ENCODE measurements around the gene PLXNC1. TPM values are rescaled to one million over a fixed set of nuclear protein-coding genes. Genes with fewer than 3 reads are reported as not detected.

The PLXNC1 gene
- total and polyA plus RNA-seq, 2 donors (not counting 1 experiment from before 2014, with no cell fraction given) = 15.1 to 86.9 TPM

GRCh38 chr12:94242901-94243300, 94.5 kb downstream of the PLXNC1 start:
- no peak overlapping the region for H3K27ac ChIP-seq (ENCODE audit: insufficient read depth, low read length)
- H3K36me3 ChIP-seq (ENCODE audit: control insufficient read depth, insufficient read depth, low read length) = no peaks in the 10 kb centered on the region
- no peaks in the 10 kb centered on the region for H3K9me3 ChIP-seq (ENCODE audit: control insufficient read depth, insufficient read depth, low read depth, low read length)
- H3K27me3 ChIP-seq (ENCODE audit: control insufficient read depth, insufficient read depth, low read length) = peaks cover 16% of the 10 kb centered on the region
- no peak overlapping the region for H3K9ac ChIP-seq (ENCODE audit: insufficient read depth, low read length)
- H4K20me1 ChIP-seq (ENCODE audit: control insufficient read depth, extremely low read depth, insufficient read depth, low read length) = no peaks in the 10 kb centered on the region
- no peak for TF ChIP-seq EZH2 (IDR thresholded peaks at IDR 0.05; ENCODE audit: low read length, missing control alignments)
- no peak for TF ChIP-seq CTCF (conservative IDR thresholded peaks at IDR 0.05 in 1 of 2, IDR thresholded peaks at IDR 0.05 in 1 of 2; ENCODE audit: low read depth in 1 of 2, low read length in 2 of 2)
- H3K4me2 ChIP-seq (ENCODE audit: extremely low read depth, insufficient read depth, low read length) = no peak overlapping the region
- H3K4me3 ChIP-seq (replicated peaks in 1 of 4; ENCODE audit: control extremely low read depth in 1 of 4, insufficient read depth in 1 of 4, low read depth in 3 of 4, low read length in 4 of 4) = no peak overlapping the region
- no peaks in the 10 kb centered on the region for H3K79me2 ChIP-seq (ENCODE audit: control insufficient read depth, insufficient read depth, low read length)
- H2AFZ ChIP-seq (ENCODE audit: low read length) = no peak overlapping the region
- no peaks in the 10 kb centered on the region for H3K4me1 ChIP-seq (ENCODE audit: control insufficient read depth, extremely low read depth, insufficient read depth, low read length)
- DNase-seq (ENCODE audit: low read depth in 2 of 2) = no peak

- no peaks in the 10 kb centered on the region for H3K4me1 ChIP-seq (ENCODE audit: control insufficient read depth, extremely low read depth, insufficient read depth, low read length)
- TF ChIP-seq EZH2 (IDR thresholded peaks at IDR 0.05; ENCODE audit: low read length, missing control alignments) = no peak
- no peaks in the 10 kb centered on the region for H4K20me1 ChIP-seq (ENCODE audit: control insufficient read depth, extremely low read depth, insufficient read depth, low read length)
- no peaks in the 10 kb centered on the region for H3K9me3 ChIP-seq (ENCODE audit: control insufficient read depth, insufficient read depth, low read depth, low read length)
- no peak overlapping the region for H3K4me2 ChIP-seq (ENCODE audit: extremely low read depth, insufficient read depth, low read length)
- H3K27me3 ChIP-seq (ENCODE audit: control insufficient read depth, insufficient read depth, low read length) = peaks cover 13% of the 10 kb centered on the region
- no peaks in the 10 kb centered on the region for H3K36me3 ChIP-seq (ENCODE audit: control insufficient read depth, insufficient read depth, low read length)
- H3K79me2 ChIP-seq (ENCODE audit: control insufficient read depth, insufficient read depth, low read length) = no peaks in the 10 kb centered on the region
- no peak overlapping the region for H3K9ac ChIP-seq (ENCODE audit: insufficient read depth, low read length)
- H2AFZ ChIP-seq (ENCODE audit: low read length) = no peak overlapping the region
- H3K4me3 ChIP-seq (replicated peaks in 1 of 4; ENCODE audit: control extremely low read depth in 1 of 4, insufficient read depth in 1 of 4, low read depth in 3 of 4, low read length in 4 of 4) = no peak overlapping the region
- H3K27ac ChIP-seq (ENCODE audit: insufficient read depth, low read length) = no peak overlapping the region
- no peak for DNase-seq (ENCODE audit: low read depth in 2 of 2)
Observed at GRCh38 chr12:94244165-94245133, 96.1 kb downstream of the PLXNC1 start.

GRCh38 chr12:94245631-94246383, 97.4 kb downstream of the PLXNC1 start:
- H3K4me2 ChIP-seq (ENCODE audit: extremely low read depth, insufficient read depth, low read length) = no peak overlapping the region
- no peak overlapping the region for H3K9ac ChIP-seq (ENCODE audit: insufficient read depth, low read length)
- DNase-seq (ENCODE audit: low read depth in 2 of 2) = no peak
- no peaks in the 10 kb centered on the region for H4K20me1 ChIP-seq (ENCODE audit: control insufficient read depth, extremely low read depth, insufficient read depth, low read length)
- TF ChIP-seq EZH2 (IDR thresholded peaks at IDR 0.05; ENCODE audit: low read length, missing control alignments) = no peak
- no peak for TF ChIP-seq CTCF (conservative IDR thresholded peaks at IDR 0.05 in 1 of 2, IDR thresholded peaks at IDR 0.05 in 1 of 2; ENCODE audit: low read depth in 1 of 2, low read length in 2 of 2)
- H3K36me3 ChIP-seq (ENCODE audit: control insufficient read depth, insufficient read depth, low read length) = no peaks in the 10 kb centered on the region
- peaks cover 10% of the 10 kb centered on the region for H3K27me3 ChIP-seq (ENCODE audit: control insufficient read depth, insufficient read depth, low read length)
- no peak overlapping the region for H2AFZ ChIP-seq (ENCODE audit: low read length)
- no peaks in the 10 kb centered on the region for H3K9me3 ChIP-seq (ENCODE audit: control insufficient read depth, insufficient read depth, low read depth, low read length)
- no peak overlapping the region for H3K27ac ChIP-seq (ENCODE audit: insufficient read depth, low read length)
- no peaks in the 10 kb centered on the region for H3K79me2 ChIP-seq (ENCODE audit: control insufficient read depth, insufficient read depth, low read length)
- no peaks in the 10 kb centered on the region for H3K4me1 ChIP-seq (ENCODE audit: control insufficient read depth, extremely low read depth, insufficient read depth, low read length)
- H3K4me3 ChIP-seq (replicated peaks in 1 of 4; ENCODE audit: control extremely low read depth in 1 of 4, insufficient read depth in 1 of 4, low read depth in 3 of 4, low read length in 4 of 4) = no peak overlapping the region

All from fibroblast of lung (primary cell).